Esophagus squamous epithelium (tissue), 5 donors: ENCODE results near the gene CPT1A. TPM values are rescaled to one million over a fixed set of nuclear protein-coding genes. Genes with fewer than 3 reads are reported as not detected.

Experiments used
- DNase-seq: peaks from one replicate; lab custom pipeline; 2025; lab: John Stamatoyannopoulos, UW
- H3K27ac ChIP-seq, 4 donors: fragments of 200-600 bp; sonication (generic); one replicate each; pipeline ENCODE4 v1.5.1; 2016 to 2019; ENCODE audit warnings: mild to moderate bottlenecking in 1 of 4
- H3K27me3 ChIP-seq, 4 donors: fragments of 200-600 bp; sonication (generic); 1 replicate in 3 of 4; 2 replicates in 1 of 4; pipeline versions ENCODE4 v1.5.1 to v1.6.0; 2017 to 2021; ENCODE audit warnings: antibody characterized with exemption in 1 of 4
- H3K36me3 ChIP-seq, 3 donors: fragments of 200-600 bp; sonication (generic); one replicate each; pipeline ENCODE4 v1.5.1; 2016 to 2019
- H3K4me1 ChIP-seq, 3 donors: fragments of 200-600 bp; sonication (generic); one replicate each; pipeline ENCODE4 v1.5.1; 2017 to 2019
- H3K4me3 ChIP-seq, 4 donors: fragments of 200-600 bp; sonication (generic); 1 replicate in 3 of 4; 2 replicates in 1 of 4; pipeline ENCODE4 v1.5.1; 2016 to 2019; ENCODE audit warnings: mild to moderate bottlenecking in 2 of 4, moderate library complexity in 1 of 4
- H3K9me3 ChIP-seq, 3 donors: fragments of 200-600 bp; sonication (generic); one replicate each; pipeline ENCODE4 v1.5.1; 2016 to 2019
- POLR2A ChIP-seq, 4 donors: fragments of 450-650 bp; IDR thresholded peaks; one replicate each; pipeline ENCODE4 v1.6.1; 2017; ENCODE audit warnings: antibody characterized with exemption in 4 of 4, mild to moderate bottlenecking in 4 of 4, moderate library complexity in 3 of 4
- WGBS, 2 donors: methylation state at CpG; one replicate each; pipeline ENCODE4 v1.1.5; 2018; 5-methylcytosine and 5-hydroxymethylcytosine counted together
- intact Hi-C: fragments of 100-400 bp; cut with DNase I; formaldehyde crosslinking; loops from one replicate; pipeline ENCODE4 v1.15.0; 2022
- total RNA-seq, 4 donors: library from RNA; depleted of rRNA; stranded (reverse); fragments of >200 nt; gene quantifications; one replicate each; pipeline ENCODE4 v1.1.0, GENCODE V29; 2016
- TF ChIP-seq, protein P1 (sequence below), 6 experiments: fragments of 450-650 bp in 4 of 6; fragments of 200-600 bp in 2 of 6; sonication (generic) in 2 of 6; IDR thresholded peaks; one replicate each; pipeline ENCODE4 v1.5.1; 2016 to 2019; ENCODE audit warnings: antibody characterized with exemption in 6 of 6, mild to moderate bottlenecking in 4 of 6, moderate library complexity in 4 of 6
- donor health status: DM: yes; HTN: yes; CAD: no.

Gene CPT1A
- total RNA-seq, 4 donors from 2014 or later = 14.7 to 56.1 (median 27.6) TPM

DNA sequence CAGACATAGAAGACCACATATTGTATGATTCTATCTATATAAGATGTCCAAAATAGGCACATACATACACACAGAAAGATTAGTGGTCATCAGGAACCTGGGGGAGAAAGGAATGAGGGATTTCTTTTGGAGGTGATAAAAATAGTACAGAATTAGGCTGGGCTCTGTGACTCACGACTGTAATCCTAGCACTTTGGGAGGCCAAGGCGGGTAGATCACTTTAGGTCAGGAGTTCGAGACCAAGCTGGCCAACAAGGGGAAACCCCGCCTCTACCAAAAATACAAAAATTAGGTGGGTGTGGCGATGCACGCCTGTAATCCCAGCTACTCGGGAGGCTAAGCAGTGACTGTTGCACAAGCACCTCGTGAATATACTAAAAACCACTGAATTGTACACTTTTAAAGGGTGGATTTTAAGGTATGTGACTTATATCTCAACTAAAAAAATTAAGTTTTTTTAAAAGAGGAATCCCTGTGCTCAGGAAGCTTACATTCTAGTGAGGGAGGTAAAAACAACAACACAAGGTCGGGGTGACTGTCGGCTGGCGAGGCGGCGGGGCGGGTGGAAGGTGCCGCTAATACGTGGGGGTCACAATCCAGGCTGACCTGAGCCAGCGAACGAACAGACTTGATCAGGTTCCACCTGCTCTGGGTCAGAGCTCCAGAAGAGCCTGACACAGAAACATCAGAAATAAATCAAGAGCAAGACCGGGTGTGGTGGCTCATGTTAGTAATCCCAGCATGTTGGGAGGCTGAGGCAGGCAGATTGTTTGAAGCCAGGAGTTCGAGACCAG lies 65.1 kb downstream of the CPT1A start:
- no peak for DNase-seq
- Histone ChIP-seq H3K4me1 (no peaks in the 10 kb centered on the region), H3K27me3 (no peaks in the 10 kb centered on the region), H3K9me3 (no peaks in the 10 kb centered on the region), H3K4me3 (no peak overlapping the region), H3K27ac (no peak overlapping the region), H3K36me3 (peaks cover 30 to 100% (median 90%) of the 10 kb centered on the region in 3 donors)
- intact Hi-C loops = no loop called here
- no peak for TF ChIP-seq POLR2A (IDR thresholded peaks at IDR 0.05)
- TF ChIP-seq, protein P1, sequence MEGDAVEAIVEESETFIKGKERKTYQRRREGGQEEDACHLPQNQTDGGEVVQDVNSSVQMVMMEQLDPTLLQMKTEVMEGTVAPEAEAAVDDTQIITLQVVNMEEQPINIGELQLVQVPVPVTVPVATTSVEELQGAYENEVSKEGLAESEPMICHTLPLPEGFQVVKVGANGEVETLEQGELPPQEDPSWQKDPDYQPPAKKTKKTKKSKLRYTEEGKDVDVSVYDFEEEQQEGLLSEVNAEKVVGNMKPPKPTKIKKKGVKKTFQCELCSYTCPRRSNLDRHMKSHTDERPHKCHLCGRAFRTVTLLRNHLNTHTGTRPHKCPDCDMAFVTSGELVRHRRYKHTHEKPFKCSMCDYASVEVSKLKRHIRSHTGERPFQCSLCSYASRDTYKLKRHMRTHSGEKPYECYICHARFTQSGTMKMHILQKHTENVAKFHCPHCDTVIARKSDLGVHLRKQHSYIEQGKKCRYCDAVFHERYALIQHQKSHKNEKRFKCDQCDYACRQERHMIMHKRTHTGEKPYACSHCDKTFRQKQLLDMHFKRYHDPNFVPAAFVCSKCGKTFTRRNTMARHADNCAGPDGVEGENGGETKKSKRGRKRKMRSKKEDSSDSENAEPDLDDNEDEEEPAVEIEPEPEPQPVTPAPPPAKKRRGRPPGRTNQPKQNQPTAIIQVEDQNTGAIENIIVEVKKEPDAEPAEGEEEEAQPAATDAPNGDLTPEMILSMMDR (IDR thresholded peaks at IDR 0.05) = no peak
- WGBS, 2 donors = 82 to 85% methylated on average over 19 to 20 of the region's 20 CpGs

DNA sequence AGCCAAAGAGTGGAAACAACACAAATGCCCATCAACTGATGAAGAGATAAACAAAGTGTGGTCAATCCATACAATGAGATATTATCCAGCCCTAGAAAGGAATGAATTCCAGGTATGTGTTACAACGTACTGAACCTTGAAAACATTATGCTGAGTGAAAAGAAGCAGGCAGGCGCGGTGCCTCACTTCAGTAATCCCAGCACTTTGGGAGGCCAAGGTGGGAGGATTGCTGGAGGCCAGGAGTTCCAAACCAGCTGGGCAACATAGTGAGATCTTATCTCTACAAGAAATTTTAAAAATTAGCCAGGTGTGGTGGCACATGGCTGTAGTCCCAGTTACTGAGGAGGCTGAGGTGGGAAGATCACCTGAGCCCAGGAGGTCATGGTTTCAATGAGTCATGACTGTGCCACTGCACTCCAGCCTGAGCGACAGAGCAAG lies 65.7 kb downstream of the CPT1A start:
- intact Hi-C loops = no loop called here
- WGBS, 2 donors = 82 to 89% methylated on average over 4 of the region's 4 CpGs
- Histone ChIP-seq H3K4me1 (no peaks in the 10 kb centered on the region), H3K4me3 (no peak overlapping the region), H3K9me3 (no peaks in the 10 kb centered on the region), H3K36me3 (peaks cover 31 to 100% (median 88%) of the 10 kb centered on the region in 3 donors), H3K27me3 (no peaks in the 10 kb centered on the region), H3K27ac (no peak overlapping the region)
- DNase-seq = no peak
- TF ChIP-seq POLR2A (IDR thresholded peaks at IDR 0.05) = no peak

DNA sequence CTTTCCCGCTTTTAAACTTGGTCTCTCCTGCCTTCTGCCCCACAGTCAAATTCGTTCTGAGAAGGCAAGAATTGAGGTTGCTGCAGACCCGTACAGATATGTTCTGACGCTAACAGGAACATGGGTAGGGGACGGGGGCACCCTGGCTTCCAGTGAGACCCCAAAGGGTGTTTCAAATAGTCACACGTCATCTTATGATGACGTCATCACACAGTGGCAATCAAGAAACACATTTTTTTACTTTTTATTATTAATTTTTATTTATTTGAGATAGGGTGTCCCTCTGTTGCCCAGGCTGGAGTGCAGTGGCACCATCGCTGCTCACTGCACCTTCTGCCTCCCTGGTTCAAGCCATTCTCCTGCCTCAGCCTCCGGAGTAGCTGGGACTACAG lies 67.5 kb downstream of the CPT1A start:
- H3K4me1 ChIP-seq = no peaks in the 10 kb centered on the region
- no peak for DNase-seq
- H3K36me3 ChIP-seq = peaks cover 35 to 100% (median 73%) of the 10 kb centered on the region in 3 donors
- no peaks in the 10 kb centered on the region for H3K9me3 ChIP-seq
- H3K27me3 ChIP-seq = no peaks in the 10 kb centered on the region
- intact Hi-C loops = no loop called here
- no peak overlapping the region for H3K4me3 ChIP-seq
- no peak overlapping the region for H3K27ac ChIP-seq
- TF ChIP-seq, protein P1 (IDR thresholded peaks at IDR 0.05) = no peak
- TF ChIP-seq POLR2A (IDR thresholded peaks at IDR 0.05) = no peak
- WGBS, 2 donors = 83 to 85% methylated on average over 9 of the region's 9 CpGs

DNA sequence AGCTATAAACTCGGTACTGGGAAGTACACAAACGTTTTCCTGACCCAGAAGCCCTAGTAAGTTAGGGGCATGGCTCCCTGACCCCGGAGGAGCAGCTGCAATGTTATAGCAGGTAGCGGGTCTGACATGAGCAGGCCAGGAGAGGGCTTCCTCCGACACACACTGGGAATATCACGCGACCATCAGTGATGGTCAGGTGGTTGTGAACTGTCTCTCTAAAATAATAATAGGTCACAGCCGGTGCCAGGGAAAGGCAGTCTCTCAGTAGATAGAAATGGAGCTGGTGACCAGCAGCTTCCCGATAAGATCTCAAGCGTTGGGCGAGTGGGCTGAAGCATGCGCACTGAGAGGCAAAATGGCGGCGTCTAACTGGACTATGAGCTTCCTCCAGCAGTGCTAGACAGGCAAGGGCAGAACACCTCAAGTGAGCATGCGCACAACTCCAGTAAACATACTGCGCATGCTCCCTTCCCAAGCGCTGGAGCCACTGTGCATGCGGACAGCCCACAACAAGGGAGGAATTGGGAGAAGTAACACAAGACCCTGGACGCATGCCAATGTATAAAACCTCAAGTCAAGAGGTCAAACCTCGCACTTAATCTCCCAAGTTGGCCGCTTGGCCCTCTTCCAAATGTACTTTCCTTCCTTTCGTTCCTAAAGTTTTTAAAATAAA lies 68.1 kb downstream of the CPT1A start:
- TF ChIP-seq, protein P1 (IDR thresholded peaks at IDR 0.05) = no peak
- no peak for TF ChIP-seq POLR2A (IDR thresholded peaks at IDR 0.05)
- 87 to 88% methylated on average over 22 of the region's 22 CpGs for WGBS, 2 donors
- DNase-seq = no peak
- no peaks in the 10 kb centered on the region for H3K9me3 ChIP-seq
- intact Hi-C loops = no loop called here
- H3K4me1 ChIP-seq = no peaks in the 10 kb centered on the region
- H3K27me3 ChIP-seq = no peaks in the 10 kb centered on the region
- no peak overlapping the region for H3K4me3 ChIP-seq
- H3K27ac ChIP-seq = no peak overlapping the region
- H3K36me3 ChIP-seq = peaks cover 35 to 100% (median 70%) of the 10 kb centered on the region in 3 donors

DNA sequence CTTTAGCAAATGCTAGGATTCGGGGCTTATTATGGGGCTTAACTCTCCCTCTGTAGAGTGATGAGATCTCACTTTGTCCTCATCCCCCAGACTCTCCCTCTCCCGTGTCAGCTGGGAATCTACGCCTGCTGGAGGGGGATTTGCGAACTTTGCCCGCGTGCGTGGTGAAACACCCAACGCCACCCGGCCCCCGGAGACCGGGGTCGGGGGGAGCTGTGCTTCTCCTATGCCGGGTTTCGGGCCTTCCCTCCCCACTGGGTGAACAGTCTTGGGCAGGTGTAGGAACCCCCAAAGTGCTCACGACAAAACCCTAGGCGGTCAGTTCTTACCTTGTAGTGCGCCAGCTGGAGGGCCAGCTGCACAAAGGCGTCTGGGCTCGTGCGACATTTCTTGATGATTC lies 68.8 kb downstream of the CPT1A start:
- WGBS, 2 donors = 93 to 96% methylated on average over 12 to 20 of the region's 20 CpGs
- no peak overlapping the region for H3K27ac ChIP-seq
- H3K36me3 ChIP-seq = peaks cover 35 to 99% (median 68%) of the 10 kb centered on the region in 3 donors
- H3K9me3 ChIP-seq = no peaks in the 10 kb centered on the region
- no peaks in the 10 kb centered on the region for H3K27me3 ChIP-seq
- H3K4me1 ChIP-seq = no peaks in the 10 kb centered on the region
- TF ChIP-seq POLR2A (IDR thresholded peaks at IDR 0.05) = no peak
- TF ChIP-seq, protein P1 (IDR thresholded peaks at IDR 0.05) = no peak
- H3K4me3 ChIP-seq = no peak overlapping the region
- intact Hi-C loops = no loop called here
- no peak for DNase-seq
